ENCODE results near the gene RAMP3.
"Not testable (repeated sequence)": the region's sequence is repeated elsewhere in the genome, so short reads cannot be mapped to it uniquely, and the experiment has no call there.

RAMP3 gene

DNA sequence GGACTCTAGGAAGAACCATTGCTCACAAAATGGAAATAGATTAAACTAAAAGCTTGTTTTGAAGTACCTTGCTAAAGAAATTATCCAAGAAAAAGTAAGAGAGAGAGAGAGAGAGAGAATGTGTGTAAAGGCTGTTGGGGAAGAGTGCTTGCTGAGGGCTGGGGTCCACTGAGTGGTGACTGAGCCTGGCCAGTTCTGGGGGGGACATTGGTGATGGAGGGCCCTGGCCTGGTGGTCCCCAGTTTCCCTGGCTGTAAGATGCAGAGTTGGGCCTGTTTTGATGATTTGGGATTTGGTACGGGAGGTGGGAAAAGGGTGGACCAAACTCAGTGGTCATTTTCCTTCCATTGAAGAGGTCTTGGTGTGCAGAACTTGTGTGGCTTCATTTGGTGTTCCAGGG is 880 bp downstream of the RAMP3 start:
- DNase-seq, result no peak

DNA sequence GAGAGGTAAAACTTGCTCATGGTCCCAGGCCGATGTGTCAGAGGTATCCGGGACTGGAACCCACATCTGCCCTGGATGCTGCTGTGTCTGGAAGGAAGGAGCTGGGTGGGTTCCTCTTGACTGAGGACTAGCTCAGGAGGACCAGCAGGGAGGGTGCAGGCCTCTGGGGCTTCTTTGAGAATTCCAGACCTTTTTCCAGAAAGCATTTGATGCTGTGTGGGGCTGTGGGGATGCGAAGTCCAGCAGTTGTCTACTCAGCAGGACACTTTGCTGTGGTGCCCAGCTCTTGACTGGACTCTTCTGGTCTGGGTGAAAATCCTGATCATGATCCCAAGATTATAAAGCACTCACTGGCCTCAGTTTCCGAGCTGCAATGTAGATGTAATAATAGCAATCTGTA is 1.7 kb downstream of the RAMP3 start:
- DNase-seq, result no peak

DNA sequence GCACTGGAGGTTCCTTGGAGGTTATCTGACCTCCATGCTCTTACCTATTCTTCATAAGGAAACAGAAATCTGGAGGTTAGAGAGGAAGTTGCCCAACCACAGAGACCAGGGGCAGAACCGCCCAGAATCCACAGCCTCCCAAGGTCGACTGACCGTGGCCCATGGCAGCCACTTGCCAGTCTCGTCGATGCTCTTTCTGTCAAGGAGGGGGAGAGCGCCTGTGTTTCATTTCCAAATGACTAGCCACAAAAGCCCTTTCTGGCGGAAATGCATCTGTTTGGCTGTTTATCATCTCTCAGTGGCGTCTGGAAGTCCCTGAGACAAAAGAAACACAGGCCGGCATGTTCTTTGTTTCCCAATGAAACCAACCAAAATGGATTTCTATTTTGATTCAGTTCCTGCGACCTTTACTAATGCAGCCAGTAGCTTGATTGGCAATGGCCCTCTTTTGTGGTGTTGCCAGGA is 2.9 kb downstream of the RAMP3 start:
- no peak for DNase-seq

DNA sequence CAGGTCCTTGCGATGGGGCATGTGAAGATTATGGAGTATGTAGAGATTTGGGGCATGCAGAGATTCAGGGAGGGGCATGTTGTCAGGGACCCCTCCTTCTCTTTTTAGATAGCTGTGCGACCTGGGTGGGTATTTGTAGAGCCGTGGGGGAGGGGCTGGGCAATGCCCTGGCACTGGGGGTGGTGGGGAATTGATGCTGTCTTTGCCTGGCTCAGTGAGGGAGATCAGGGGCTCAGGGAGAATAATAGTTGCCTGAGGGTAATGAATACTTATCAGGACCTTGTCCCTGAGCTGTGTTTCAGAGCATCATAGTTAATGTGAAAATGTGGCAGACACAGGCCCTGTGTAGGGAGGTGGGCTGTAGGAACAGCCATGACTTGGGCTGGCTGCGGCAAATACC is 3.5 kb downstream of the RAMP3 start:
- DNase-seq, result no peak

DNA sequence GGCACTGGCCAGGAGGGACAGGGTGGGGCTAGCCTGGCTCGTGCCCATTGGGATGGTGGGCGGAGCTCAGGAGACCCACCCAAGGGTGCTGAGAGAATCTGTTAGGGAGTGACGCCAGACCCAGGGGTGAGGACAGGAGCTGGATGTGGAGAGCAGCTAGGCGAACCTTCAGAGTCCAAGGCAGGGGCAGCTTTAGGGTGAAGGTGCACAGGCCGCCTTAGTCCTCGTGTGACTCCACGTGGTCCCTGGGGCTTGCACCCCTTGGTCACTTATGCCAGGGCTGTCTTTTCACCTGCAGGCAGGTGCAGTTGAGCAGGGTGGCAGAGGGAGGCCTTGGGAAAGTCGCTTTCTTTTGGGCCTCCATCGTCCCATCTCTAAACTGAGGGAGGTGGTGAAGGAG is 4.3 kb downstream of the RAMP3 start:
- DNase-seq, result no peak

DNA sequence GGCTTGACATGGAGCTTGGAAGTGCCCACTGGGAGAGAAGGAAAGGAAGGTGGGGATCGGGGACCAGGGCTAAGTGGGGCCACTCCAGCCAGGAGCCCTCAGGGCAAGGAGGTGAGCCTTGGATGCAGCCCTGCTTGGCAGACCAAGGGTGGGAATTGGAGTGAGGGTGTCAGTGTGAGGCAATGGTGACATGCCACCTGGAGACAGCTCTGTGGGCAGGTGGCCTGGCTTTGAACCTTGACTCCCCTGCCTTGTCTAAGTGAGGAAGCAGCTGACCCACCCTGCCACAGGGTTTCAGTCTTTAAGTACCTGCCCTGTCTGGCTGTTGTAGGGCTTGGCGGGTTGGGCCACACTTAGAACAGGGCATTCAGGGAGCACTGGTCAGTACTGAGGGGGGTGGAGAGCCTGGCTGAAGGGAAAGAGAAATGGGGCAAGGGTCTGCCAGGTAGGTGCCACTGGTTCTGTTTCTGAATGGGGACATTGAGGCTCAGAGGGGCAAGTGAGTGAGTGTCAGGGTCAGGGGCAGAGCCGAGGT is 4.8 kb downstream of the RAMP3 start:
- DNase-seq, result no peak

DNA sequence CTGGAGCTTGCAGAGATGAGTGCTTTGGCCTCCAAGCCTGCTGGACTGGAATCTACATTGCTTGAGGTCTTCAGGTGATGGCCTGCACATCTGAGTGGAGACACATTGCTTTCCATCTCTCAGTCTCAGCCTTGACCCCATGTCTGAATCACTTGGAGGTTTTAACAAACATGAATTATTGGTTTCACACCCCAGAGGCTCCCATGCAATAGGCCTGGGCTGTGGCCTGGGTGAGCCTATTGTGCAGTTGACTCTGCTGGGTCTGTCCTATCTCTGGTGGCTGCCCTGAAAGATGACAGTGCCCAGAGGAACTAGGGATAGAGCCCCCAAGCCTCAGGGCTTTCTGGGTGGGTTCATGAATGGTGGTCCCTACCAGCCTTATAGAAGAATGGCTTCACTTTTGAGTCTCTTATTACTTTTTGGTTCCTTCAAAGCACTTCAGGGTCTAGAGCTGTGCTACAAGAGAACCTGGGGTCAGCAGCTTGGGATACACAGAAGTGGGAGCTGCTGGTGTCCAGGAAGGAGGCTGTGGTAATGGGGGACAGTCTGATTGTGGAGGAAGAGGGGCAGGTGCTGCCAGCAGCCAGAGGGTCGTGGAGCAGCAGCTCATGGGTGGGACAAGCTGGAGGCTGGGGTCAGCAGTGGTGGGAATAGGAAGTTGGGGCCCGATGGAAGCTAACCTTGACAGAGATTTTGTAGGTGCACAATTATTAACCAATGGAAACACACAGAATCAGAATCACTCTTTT is 5.5 kb downstream of the RAMP3 start:
- no peak for DNase-seq

DNA sequence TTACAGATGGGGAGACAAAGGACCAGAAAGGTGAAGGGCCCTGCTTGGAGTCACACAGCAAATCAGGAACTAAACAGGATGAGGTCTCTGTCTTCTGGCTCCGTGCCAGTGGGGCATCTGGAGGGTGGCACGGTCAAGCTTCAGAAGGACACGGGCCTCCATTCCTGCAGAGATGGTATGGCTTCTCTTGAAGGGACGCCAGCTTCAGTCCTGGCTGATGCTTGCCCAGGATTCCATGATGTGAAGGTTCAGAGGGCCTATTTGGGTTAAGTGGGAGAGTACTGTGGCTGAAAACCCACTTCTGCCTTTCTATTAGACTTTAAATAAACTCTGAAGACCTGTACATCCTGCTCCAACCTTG is 6.1 kb downstream of the RAMP3 start:
- DNase-seq, result no peak

DNA sequence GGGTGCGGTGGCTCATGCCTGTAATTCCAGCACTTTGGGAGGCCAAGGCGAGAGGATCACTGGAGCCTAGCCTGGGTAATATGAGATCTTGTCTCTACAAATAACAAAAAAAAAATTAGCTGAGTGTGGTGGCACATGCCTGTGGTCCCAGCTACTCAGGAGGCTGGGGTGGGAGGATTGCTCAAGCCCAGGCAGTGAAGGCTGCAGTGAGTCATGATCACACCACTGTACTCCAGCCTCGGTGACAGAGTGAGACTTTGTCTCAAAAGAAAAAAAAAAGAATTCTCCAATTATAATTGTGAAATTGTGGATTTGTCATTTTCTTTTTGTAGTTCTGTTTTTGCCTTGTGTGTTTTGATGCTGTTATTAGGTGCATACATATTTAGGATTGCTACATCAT is 6.7 kb downstream of the RAMP3 start:
- not testable (repeated sequence) for DNase-seq

DNA sequence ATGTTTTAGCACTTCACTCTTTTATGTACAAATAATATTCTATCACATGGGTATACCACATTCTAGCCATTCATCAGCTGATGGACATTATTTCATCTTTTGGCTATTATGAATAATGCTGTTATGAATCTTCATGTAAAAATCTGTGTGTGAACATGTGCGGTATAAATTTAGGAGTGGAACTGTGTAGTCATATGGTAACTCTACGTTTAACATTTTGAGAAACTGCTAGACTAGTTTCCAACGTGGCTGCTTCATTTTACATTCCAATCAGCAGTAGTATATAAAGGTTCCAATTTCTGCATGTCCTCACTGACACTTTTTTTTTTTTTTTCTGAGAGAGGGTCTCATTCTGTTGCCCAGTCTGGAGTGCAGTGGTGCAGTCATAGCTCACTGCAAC is 8.3 kb downstream of the RAMP3 start:
- no peak for DNase-seq

DNA sequence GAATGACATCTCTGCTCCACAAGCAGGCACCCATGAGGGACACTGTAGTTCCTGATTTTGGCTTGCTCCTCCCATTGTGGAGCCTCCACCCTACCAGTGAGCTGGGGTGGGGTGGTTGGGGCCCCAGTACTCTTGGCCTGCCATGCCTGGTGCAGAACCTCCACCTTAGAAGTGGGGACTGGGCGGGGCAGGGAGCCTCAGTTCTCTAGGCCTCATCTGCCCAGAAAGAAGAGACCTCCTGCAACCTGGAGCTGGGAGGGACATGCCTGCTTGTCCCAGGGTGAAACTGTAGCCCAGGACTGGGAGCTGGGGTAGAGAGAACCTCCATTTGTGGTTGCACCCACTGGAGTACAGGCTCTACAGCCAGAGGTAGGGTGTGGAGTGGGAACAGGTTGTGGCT is 14.4 kb downstream of the RAMP3 start:
- no peak for DNase-seq

DNA sequence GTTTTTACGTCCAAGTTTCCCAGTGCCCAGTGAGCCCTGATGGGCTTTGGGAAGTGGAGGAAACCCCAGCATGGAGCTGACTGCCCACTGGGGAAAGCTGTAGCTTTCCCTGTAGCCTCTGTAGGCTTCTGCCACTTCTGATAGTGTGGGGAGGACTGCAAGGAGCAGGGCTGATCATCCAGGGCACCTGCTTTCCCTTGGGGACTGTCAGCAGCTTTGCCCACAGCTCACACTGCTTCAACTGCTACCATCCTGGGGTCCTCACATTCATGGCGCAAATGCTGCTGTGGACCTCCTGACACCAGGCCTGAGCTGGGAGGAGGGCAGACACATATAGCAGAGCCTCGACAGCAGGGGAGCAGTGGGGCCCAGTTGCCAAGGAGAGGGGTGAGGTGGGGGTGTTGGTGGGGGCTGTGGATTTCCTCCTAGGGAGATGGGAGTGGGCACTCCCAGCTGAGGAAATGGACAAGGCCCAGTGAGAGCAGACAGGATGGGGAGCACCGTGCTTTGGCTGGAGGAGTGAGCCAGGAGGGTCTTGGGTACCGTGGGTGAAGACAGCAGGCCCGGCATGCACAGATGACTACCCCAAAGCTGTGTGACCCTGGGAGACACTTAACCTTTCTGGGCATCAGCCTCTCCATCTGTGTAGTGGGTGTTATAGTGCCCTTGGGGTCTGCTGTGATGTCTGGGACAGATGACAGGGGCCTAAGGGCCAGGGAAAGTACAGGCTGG is 16.2 kb downstream of the RAMP3 start:
- no peak for DNase-seq

DNA sequence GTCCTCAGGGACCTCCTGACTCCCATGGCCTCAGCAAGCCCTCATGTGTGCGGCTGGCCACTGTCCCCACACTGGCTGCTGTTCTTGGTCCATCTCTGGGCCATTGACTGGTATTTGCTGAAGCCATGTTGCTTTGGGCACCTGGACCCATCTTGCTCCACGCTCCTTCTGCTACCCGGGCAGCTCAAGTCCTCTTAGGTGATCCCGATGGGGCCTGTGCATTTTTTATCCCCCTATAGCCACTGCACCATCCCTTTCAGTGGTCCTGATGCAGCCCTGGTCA is 16.7 kb downstream of the RAMP3 start:
- no peak for DNase-seq

DNA sequence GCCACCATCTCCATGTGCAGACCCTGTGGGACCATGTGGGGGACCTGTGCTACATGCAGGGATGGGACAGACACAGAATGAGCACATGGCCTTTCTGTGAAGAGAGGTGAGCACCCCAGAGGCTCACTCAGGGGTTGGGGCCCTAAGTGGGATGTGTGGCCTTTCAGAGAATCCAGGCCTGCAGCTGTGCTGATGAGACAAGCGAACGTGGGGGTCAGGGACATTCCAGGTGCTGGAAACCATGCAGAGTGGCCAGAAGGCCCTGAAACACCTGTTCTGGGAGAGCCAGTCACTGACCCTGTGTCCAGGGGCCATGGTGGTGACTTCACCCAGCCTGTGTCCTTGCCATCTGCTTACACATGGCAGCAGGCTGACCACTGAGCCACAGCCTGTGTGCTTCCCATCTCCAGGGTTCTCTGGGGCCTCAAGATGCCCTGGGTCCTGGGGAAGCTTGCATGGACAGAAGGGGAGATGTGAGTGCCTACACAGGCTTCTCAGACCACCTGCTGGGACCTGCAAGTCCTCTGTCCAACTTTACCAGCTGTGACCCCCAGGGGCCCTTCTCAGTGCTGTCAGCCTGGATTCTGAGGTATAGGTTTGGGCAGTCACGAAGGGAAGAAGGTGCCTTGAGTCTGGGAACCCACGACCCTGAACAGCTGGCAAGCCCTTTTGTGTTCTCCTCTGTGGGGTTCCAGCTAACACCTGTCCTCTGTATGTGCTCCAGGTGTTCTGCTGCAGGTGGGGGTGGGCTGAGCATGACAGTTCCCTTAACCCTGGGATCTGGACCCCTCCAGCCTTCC is 17.6 kb downstream of the RAMP3 start:
- no peak for DNase-seq

DNA sequence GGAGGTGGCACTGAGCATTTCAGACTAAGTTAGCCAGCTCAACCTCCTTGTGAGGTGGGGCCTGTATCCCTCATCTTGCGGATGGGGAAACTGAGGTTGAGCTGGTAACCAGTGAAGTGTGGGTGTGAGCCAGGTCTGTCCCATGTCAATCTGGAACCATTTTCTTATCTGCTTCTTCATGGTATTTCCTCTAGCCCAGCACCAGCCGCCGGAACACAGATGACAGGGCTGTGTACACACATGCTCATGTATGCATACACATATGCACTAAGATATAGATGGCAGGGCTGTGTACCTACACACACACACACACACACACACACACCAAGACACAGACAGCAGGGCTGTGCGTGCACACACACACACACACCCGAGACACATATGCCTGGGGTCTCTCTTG is 18.5 kb downstream of the RAMP3 start:
- DNase-seq, result no peak

DNA sequence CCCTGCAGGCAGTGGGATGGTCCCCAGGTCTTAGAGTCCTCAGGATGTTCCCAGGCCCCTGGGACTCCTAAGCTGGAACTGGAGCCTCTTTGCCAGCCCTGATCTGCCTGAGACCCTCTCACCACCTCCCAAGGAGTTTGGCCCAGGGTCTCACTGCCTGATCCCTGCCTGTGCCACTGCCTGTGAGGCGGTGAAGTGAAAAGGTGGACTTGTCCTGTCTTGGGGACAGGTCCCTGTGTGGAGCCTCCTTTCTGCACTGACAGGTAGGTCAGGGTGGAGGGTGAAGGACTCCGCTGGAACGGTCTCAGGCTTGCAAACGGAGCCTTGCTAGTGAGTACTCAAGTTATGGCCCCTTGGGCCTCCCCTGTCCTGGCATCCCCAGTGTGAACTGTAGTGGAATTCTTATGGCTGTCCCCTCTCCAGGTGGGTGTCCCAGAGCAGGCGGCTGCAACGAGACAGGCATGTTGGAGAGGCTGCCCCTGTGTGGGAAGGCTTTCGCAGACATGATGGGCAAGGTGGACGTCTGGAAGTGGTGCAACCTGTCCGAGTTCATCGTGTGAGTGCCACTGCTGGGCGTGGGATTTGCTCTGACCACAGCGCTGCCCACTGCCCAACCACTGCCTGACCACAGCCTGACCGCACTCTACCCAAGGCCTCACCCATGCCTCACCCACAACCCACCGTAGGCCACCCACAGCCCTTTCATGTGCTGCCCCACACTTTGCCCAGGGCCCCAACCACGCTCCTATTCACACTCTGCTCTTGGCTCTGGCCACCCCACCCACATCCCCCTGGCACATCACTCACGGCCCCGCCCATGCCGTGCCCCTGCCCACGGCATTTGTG is 19.5 kb downstream of the RAMP3 start:
- no peak for DNase-seq

DNA sequence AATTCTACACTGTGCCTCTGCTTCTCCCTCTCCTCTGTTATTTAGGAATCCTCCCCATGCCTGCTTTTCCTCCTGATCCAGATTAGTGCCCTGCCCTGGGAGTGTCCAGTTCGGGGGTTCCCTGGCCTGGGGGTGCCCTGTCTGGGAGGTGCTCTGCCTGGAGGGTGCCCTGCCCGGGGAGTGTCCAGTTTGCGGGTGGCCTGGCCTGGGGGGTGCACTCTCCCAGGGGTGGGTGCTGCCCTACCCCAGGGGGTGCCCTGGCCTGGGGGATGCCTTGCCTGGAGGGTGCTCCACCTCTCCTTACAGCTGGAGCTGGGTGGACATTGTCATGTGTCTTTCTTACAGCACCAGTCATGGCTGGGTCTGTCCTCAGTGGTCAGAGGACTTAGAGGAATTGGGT is 20.2 kb downstream of the RAMP3 start:
- DNase-seq, result no peak

DNA sequence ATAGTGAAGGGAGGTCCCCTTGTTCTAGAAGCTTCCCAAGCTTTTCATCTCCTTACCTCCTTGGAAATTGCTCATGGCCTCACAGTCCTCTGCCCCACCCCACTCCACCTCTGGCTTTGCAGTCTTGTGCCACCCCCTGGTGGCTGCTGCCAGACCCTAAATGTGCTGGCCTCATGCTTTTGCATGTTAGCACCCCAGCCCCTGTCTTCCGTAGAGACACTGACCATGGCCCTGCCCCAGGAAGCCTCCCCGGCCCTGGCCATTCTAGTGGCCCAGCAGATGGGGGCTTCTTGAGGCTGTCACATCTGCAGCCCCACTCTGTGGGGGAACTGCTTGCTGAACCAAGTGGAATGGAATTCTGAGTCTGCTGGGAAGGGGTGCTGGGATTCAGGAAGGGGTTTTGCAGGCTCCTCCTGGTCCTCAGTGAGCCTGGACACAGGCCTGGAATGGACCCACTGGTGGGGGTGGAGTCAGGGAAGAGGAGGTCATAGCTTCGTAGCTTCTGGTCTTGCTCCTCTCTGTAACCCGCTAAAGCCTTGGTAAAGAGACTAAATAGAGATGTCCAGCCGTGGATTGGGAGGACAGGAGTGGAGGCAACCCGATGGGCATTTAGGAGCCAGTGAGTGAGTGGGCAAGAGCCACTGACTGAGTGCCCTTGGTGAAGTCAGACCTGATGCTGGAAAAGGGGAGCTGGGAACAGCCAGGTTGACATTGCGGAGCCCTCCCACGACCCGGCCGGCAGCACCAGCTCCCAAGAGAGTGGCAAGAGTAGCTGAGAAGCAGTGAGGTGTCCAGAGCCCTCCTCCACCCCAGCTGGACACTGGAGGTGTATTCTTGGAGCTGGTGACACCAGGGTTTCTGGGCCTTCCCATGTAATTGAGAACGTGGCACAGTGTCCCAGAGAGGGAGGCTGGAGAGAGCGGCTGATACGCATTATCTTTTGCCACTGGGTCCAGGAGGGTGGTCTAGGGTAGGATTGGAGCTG is 20.9 kb downstream of the RAMP3 start:
- no peak for DNase-seq

DNA sequence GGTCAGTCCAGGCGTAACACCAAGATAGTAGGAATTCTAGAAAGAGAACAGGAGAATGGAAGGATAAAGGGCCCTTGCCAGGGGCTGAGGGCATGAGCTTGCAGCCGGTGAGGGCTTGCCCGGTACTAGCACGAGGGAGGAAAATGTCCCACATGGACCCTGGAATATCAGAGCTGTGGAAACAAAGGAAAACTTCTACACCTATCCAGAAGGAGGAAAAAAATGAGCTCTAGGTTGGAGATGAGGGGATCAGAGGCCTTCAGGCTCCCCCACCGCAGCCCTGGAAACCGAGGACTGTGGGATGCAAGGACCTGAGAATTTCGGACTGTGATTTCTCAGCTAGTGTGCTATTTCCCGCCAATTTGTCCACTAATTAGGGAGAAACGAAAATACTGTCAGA is 22.1 kb downstream of the RAMP3 start:
- no peak for DNase-seq

DNA sequence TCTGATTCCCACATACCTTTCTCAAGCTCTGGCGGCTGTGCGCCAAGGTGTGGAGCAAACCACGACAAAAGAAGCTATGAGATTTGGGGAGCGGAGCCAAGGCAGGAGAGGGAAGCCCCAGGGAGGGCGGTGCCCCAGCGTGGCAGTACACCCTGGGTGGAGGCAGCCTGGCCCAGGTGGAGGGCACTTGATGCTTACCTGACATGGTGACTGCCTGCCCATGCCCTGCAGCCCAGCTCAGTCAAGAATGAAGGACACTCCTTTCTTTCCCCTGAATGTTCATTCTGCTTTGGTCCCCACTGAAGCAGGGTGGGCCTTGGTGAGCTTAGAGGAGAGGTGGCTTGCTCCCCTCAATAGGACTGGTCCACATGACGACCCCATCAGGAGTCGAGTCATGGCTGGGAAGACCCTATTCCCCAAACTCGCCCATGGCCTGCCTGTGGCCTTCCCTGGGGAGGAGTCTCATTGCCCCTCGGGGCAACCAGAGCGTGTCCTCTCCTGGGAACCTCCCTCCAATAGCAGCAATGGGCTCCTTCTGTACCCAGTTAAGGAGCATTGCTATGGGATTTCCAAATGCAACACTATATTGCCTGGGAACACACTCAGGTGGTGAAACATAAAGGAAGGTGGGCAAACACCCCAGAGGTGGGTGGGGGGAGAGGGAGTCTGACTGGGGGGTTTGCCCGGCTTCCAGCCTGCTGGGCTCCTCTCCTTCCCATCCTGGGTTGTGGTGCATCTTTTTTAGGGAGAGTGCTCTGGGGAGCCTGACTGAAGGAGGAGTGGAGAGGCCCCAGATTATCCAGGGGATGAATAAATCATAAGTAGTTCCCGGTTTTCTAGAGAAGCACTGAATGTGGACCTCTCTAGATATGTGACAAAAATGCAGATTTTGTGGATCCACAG is 22.7 kb downstream of the RAMP3 start:
- no peak for DNase-seq

All from NCI-H2171 (cell line).